Measurements from ENCODE around the gene CRY2.

- TF ChIP-seq SNAI2 (CRISPR knock-in tag; IDR thresholded peaks at IDR 0.05), result no peak
- no peak for TF ChIP-seq ZFP3 (CRISPR knock-in tag; IDR thresholded peaks at IDR 0.05)
- no peak for TF ChIP-seq ZFP30 (CRISPR knock-in tag; IDR thresholded peaks at IDR 0.05)
- no peak for TF ChIP-seq ZNF565 (CRISPR knock-in tag; conservative IDR thresholded peaks at IDR 0.05; ENCODE audit: low read depth)
- TF ChIP-seq, protein P1, sequence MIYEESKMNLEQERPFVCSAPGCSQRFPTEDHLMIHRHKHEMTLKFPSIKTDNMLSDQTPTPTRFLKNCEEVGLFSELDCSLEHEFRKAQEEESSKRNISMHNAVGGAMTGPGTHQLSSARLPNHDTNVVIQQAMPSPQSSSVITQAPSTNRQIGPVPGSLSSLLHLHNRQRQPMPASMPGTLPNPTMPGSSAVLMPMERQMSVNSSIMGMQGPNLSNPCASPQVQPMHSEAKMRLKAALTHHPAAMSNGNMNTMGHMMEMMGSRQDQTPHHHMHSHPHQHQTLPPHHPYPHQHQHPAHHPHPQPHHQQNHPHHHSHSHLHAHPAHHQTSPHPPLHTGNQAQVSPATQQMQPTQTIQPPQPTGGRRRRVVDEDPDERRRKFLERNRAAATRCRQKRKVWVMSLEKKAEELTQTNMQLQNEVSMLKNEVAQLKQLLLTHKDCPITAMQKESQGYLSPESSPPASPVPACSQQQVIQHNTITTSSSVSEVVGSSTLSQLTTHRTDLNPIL (CRISPR knock-in tag; IDR thresholded peaks at IDR 0.05; ENCODE audit: low read depth), result no peak
- no peak for TF ChIP-seq TOX (CRISPR knock-in tag; IDR thresholded peaks at IDR 0.05; ENCODE audit: borderline replicate concordance)
- no peak for TF ChIP-seq CSDC2 (CRISPR knock-in tag; IDR thresholded peaks at IDR 0.05)
- TF ChIP-seq ZNF70 (CRISPR knock-in tag; IDR thresholded peaks at IDR 0.05), result no peak
- TF ChIP-seq PATZ1 (CRISPR knock-in tag; IDR thresholded peaks at IDR 0.05; ENCODE audit: borderline replicate concordance), result no peak
- TF ChIP-seq TCF4 (CRISPR knock-in tag; IDR thresholded peaks at IDR 0.05; ENCODE audit: borderline replicate concordance), result no peak
- TF ChIP-seq, protein P2, sequence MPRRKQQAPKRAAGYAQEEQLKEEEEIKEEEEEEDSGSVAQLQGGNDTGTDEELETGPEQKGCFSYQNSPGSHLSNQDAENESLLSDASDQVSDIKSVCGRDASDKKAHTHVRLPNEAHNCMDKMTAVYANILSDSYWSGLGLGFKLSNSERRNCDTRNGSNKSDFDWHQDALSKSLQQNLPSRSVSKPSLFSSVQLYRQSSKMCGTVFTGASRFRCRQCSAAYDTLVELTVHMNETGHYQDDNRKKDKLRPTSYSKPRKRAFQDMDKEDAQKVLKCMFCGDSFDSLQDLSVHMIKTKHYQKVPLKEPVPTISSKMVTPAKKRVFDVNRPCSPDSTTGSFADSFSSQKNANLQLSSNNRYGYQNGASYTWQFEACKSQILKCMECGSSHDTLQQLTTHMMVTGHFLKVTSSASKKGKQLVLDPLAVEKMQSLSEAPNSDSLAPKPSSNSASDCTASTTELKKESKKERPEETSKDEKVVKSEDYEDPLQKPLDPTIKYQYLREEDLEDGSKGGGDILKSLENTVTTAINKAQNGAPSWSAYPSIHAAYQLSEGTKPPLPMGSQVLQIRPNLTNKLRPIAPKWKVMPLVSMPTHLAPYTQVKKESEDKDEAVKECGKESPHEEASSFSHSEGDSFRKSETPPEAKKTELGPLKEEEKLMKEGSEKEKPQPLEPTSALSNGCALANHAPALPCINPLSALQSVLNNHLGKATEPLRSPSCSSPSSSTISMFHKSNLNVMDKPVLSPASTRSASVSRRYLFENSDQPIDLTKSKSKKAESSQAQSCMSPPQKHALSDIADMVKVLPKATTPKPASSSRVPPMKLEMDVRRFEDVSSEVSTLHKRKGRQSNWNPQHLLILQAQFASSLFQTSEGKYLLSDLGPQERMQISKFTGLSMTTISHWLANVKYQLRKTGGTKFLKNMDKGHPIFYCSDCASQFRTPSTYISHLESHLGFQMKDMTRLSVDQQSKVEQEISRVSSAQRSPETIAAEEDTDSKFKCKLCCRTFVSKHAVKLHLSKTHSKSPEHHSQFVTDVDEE (CRISPR knock-in tag; IDR thresholded peaks at IDR 0.05), result no peak
- TF ChIP-seq RARB (CRISPR knock-in tag; IDR thresholded peaks at IDR 0.05), result no peak
These were observed 48.4 kb downstream of the CRY2 start for GRCh38 chr11:45895553-45896259.

Measured in SK-N-SH treated with all-trans-retinoic acid at 6 μM for 48 hours (cell line).